ENCODE results near the gene ARHGEF16. TPM values are rescaled to one million over a fixed set of nuclear protein-coding genes. Genes with fewer than 3 reads are reported as not detected.

Gene ARHGEF16
- total RNA-seq, 1 donor from 2014 or later: not detected

- Mint-ChIP-seq H3K27me3 (no peaks in the 10 kb centered on the region), H3K9me3 (peaks cover 13% of the 10 kb centered on the region), H3K27ac (no peak overlapping the region), H3K4me3 (no peak overlapping the region), H3K36me3 (ENCODE audit: low read depth) (no peaks in the 10 kb centered on the region), H3K4me1 (peaks cover 6% of the 10 kb centered on the region)
- CTCF ChIA-PET: interaction anchor here (0.6 to 1.4 kb wide), 3 partner anchors 126 to 232 kb away, joined by 3 to 6 read pairs (median 4); no protein-coding TSS in a partner anchor
- DNase-seq: no peak
- intact Hi-C loops (cut with micrococcal nuclease): loop anchor here (5.0 kb wide), 1 partner anchor 1080 kb away; the partner anchor contains the start of gene PEX10
- POLR2A ChIA-PET: no interaction called here
- no peak for TF ChIP-seq CTCF (IDR thresholded peaks at IDR 0.05)
- ATAC-seq (ENCODE audit: low read depth): no peak
Measured at GRCh38 chr1:3492545-3493246, 38.2 kb downstream of the ARHGEF16 start.

- Mint-ChIP-seq H3K4me3 (no peak overlapping the region), H3K36me3 (ENCODE audit: low read depth) (no peaks in the 10 kb centered on the region), H3K27ac (no peak overlapping the region), H3K4me1 (peaks cover 6% of the 10 kb centered on the region), H3K27me3 (no peaks in the 10 kb centered on the region), H3K9me3 (no peaks in the 10 kb centered on the region)
- ChIA-PET POLR2A (no interaction called here), CTCF (no interaction called here)
- intact Hi-C loops (cut with micrococcal nuclease): loop anchor here (5.0 kb wide), 1 partner anchor 1082 kb away; the partner anchor contains the start of gene PEX10
- no peak for TF ChIP-seq CTCF (IDR thresholded peaks at IDR 0.05)
- DNase-seq (no peak), ATAC-seq (ENCODE audit: low read depth) (no peak)
Measured at GRCh38 chr1:3494321-3495308, 40.1 kb downstream of the ARHGEF16 start.

GRCh38 chr1:3495776-3496745 lies 41.6 kb downstream of the ARHGEF16 start:
- H3K4me1 Mint-ChIP-seq: peaks cover 5% of the 10 kb centered on the region
- ChIA-PET POLR2A (no interaction called here), CTCF (no interaction called here)
- no peak overlapping the region for H3K4me3 Mint-ChIP-seq
- no peak overlapping the region for H3K27ac Mint-ChIP-seq
- no peak for TF ChIP-seq CTCF (IDR thresholded peaks at IDR 0.05)
- no peaks in the 10 kb centered on the region for H3K36me3 Mint-ChIP-seq (ENCODE audit: low read depth)
- H3K9me3 Mint-ChIP-seq: no peaks in the 10 kb centered on the region
- no peak for ATAC-seq (ENCODE audit: low read depth)
- no peaks in the 10 kb centered on the region for H3K27me3 Mint-ChIP-seq
- no peak for DNase-seq
- intact Hi-C loops (cut with micrococcal nuclease): no loop called here

DNA sequence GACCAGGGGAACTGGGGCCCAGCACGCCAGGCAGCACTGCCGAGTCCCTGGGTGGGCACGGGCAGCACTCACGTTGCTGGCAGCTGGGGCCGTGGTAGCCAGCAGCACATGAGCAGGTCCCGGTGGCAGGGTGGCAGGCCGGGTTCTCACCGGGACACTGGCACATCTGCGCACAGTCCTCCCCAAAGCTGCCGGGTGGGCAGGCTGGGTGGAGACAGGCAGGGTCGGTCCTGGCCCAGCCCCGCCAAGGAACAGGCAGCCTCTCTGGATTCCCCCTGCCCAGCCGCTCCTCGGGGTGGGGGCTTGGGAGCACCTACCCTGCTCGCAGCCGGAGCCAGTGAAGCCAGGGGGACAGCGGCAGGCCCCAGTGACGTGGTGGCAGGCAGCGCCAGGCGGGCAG lies 42.5 kb downstream of the ARHGEF16 start:
- DNase-seq (no peak), ATAC-seq (ENCODE audit: low read depth) (no peak)
- POLR2A ChIA-PET: no interaction called here
- Mint-ChIP-seq H3K4me3 (no peak overlapping the region), H3K9me3 (no peaks in the 10 kb centered on the region), H3K4me1 (no peaks in the 10 kb centered on the region), H3K27me3 (no peaks in the 10 kb centered on the region), H3K36me3 (ENCODE audit: low read depth) (no peaks in the 10 kb centered on the region), H3K27ac (no peak overlapping the region)
- intact Hi-C loops (cut with micrococcal nuclease): no loop called here
- TF ChIP-seq CTCF (IDR thresholded peaks at IDR 0.05): no peak
- CTCF ChIA-PET: no interaction called here

All from activated B cell treated with CpG ODN at 0.5 μM for 24 hours (primary cell).